Measurements from ENCODE around the gene JARID2.
"Not testable (repeated sequence)": the region's sequence is repeated elsewhere in the genome, so short reads cannot be mapped to it uniquely, and the experiment has no call there.

The JARID2 gene

GRCh38 chr6:15317934-15318902, 72.3 kb downstream of the JARID2 start:
- no peaks in the 10 kb centered on the region for H3K27me3 ChIP-seq (ENCODE audit: control insufficient read depth, insufficient read depth, low read length)
- H3K27ac ChIP-seq (ENCODE audit: low read depth, low read length), result no peak overlapping the region
- no peaks in the 10 kb centered on the region for H3K36me3 ChIP-seq (ENCODE audit: control insufficient read depth, insufficient read depth, low read length)
- H3K9ac ChIP-seq (ENCODE audit: low read length), result no peak overlapping the region
- no peak overlapping the region for H3K4me3 ChIP-seq (ENCODE audit: low read length)
- peaks cover 2% of the 10 kb centered on the region for H3K4me1 ChIP-seq (ENCODE audit: control insufficient read depth, insufficient read depth, low read length)

DNA sequence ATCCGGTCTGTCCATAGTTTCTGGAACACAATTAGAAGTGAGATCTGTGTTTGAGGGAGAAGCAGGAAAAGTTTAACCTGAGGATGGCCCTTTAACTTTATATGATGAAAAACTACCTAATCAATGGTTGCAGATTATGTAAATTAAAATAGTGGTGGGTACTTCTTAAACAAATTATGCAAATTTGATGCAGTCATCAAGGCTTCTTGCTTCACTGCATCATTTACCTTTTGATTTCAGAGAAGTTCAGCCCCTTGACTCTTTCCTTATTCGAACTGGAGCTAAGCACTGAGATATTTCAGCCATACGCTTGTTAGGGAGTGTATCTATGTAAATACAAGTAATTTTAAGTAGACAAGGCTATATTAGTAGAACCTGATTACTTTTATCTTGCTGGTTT, 73.8 kb downstream of the JARID2 start:
- Histone ChIP-seq H3K36me3 (ENCODE audit: control insufficient read depth, insufficient read depth, low read length) (no peaks in the 10 kb centered on the region), H3K9ac (ENCODE audit: low read length) (no peak overlapping the region), H3K4me3 (ENCODE audit: low read length) (no peak overlapping the region), H3K27me3 (ENCODE audit: control insufficient read depth, insufficient read depth, low read length) (no peaks in the 10 kb centered on the region), H3K4me1 (ENCODE audit: control insufficient read depth, insufficient read depth, low read length) (no peaks in the 10 kb centered on the region), H3K27ac (ENCODE audit: low read depth, low read length) (no peak overlapping the region)

- H3K4me3 ChIP-seq (ENCODE audit: low read length), result no peak overlapping the region
- H3K27ac ChIP-seq (ENCODE audit: low read depth, low read length), result no peak overlapping the region
- no peak overlapping the region for H3K9ac ChIP-seq (ENCODE audit: low read length)
- H3K27me3 ChIP-seq (ENCODE audit: control insufficient read depth, insufficient read depth, low read length), result no peaks in the 10 kb centered on the region
- H3K36me3 ChIP-seq (ENCODE audit: control insufficient read depth, insufficient read depth, low read length), result no peaks in the 10 kb centered on the region
- H3K4me1 ChIP-seq (ENCODE audit: control insufficient read depth, insufficient read depth, low read length), result no peaks in the 10 kb centered on the region
These were observed 74.8 kb downstream of the JARID2 start for GRCh38 chr6:15320693-15321092.

DNA sequence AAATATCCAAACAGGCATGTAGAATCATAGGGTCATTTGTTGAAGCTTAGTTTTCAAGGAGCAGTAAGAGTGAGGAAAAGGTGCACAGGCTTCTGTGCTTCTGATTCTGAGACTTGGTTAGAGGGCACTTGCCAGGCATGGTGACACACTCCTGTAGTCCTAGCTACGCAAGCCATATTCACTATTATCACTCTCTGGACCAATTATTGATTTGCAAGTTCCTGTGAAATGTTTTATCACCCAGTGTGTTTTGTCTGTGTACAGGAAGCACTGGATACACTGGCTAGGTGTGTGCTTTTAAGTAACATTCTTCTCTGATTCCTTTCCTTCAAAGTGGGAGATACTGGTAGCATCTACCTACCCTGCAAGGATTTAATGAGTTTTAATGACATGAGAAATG, 76.3 kb downstream of the JARID2 start:
- H3K36me3 ChIP-seq (ENCODE audit: control insufficient read depth, insufficient read depth, low read length), result no peaks in the 10 kb centered on the region
- no peak overlapping the region for H3K9ac ChIP-seq (ENCODE audit: low read length)
- no peaks in the 10 kb centered on the region for H3K4me1 ChIP-seq (ENCODE audit: control insufficient read depth, insufficient read depth, low read length)
- H3K27ac ChIP-seq (ENCODE audit: low read depth, low read length), result no peak overlapping the region
- no peak overlapping the region for H3K4me3 ChIP-seq (ENCODE audit: low read length)
- no peaks in the 10 kb centered on the region for H3K27me3 ChIP-seq (ENCODE audit: control insufficient read depth, insufficient read depth, low read length)

DNA sequence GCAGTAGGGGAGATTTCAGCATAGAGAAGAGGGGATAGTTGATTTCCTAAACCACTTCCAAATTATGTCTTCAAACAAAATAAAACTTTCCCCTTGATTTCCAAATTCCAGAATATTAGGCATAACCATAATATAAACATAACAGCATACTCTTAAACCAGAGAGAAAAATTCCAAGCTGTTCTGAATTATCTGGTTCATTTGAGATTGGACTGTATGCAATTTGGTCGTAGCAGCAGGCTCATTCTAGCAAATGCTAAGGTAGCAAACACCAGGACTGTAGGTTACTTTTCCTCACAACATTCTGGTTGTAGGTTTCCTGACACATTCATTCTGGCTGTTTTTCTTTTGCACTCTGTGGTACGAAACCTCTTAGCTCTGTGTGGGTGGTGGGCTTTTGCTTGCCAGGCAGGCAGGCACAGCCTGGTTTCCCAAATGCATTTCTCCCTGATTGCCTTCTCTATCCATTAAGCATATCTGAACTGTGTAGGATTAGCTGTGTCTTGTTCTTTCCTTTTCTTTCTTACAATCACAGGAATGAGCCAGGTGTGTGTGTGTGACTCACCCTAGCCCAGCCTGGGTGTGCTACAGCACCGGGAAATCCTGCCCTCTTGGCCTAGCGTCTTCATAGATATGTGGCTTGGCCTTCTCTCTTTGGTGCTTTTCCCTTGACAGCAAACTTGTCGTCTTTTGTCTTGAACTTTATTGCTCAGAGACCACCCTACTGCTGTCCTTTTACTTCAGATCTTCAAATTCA, 77.1 kb downstream of the JARID2 start:
- no peak overlapping the region for H3K9ac ChIP-seq (ENCODE audit: low read length)
- H3K4me1 ChIP-seq (ENCODE audit: control insufficient read depth, insufficient read depth, low read length), result no peaks in the 10 kb centered on the region
- H3K27ac ChIP-seq (ENCODE audit: low read depth, low read length), result no peak overlapping the region
- no peaks in the 10 kb centered on the region for H3K36me3 ChIP-seq (ENCODE audit: control insufficient read depth, insufficient read depth, low read length)
- H3K4me3 ChIP-seq (ENCODE audit: low read length), result no peak overlapping the region
- no peaks in the 10 kb centered on the region for H3K27me3 ChIP-seq (ENCODE audit: control insufficient read depth, insufficient read depth, low read length)

- H3K36me3 ChIP-seq (ENCODE audit: control insufficient read depth, insufficient read depth, low read length); H3K9ac ChIP-seq (ENCODE audit: low read length); H3K4me3 ChIP-seq (ENCODE audit: low read length); H3K27ac ChIP-seq (ENCODE audit: low read depth, low read length); H3K4me1 ChIP-seq (ENCODE audit: control insufficient read depth, insufficient read depth, low read length); H3K27me3 ChIP-seq (ENCODE audit: control insufficient read depth, insufficient read depth, low read length): not testable (repeated sequence)
These were observed 77.7 kb downstream of the JARID2 start for GRCh38 chr6:15323611-15324010.

DNA sequence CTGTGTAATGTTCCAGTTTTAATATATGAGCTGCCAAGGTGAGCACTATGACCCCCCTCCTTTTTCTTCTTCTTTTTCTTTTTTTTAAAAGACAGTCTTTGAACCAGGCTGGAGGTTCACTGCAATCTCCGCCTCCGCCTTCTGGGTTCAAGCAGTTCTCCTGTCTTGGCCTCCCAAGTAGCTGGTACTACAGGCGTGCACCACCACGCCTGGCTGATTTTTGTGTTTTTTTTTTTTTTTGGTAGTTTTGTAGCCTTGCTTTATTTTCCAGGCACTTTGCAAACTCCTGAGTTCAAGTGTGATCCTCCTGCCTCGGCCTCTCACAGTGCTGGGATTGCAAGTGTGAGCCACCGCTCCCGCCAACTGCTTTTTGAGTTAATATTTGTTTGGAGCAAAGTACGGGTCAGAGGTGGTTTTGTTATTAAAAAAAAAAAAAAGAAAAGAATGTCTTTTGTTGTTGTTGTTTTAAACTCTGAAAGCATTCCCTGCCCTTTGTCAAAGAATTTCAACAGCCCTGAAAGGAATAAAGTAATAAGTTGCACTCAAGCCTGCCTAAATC, 78.6 kb downstream of the JARID2 start:
- no peak overlapping the region for H3K4me3 ChIP-seq (ENCODE audit: low read length)
- H3K27ac ChIP-seq (ENCODE audit: low read depth, low read length), result no peak overlapping the region
- H3K9ac ChIP-seq (ENCODE audit: low read length), result no peak overlapping the region
- H3K27me3 ChIP-seq (ENCODE audit: control insufficient read depth, insufficient read depth, low read length), result no peaks in the 10 kb centered on the region
- no peaks in the 10 kb centered on the region for H3K36me3 ChIP-seq (ENCODE audit: control insufficient read depth, insufficient read depth, low read length)
- peaks cover 2% of the 10 kb centered on the region for H3K4me1 ChIP-seq (ENCODE audit: control insufficient read depth, insufficient read depth, low read length)

DNA sequence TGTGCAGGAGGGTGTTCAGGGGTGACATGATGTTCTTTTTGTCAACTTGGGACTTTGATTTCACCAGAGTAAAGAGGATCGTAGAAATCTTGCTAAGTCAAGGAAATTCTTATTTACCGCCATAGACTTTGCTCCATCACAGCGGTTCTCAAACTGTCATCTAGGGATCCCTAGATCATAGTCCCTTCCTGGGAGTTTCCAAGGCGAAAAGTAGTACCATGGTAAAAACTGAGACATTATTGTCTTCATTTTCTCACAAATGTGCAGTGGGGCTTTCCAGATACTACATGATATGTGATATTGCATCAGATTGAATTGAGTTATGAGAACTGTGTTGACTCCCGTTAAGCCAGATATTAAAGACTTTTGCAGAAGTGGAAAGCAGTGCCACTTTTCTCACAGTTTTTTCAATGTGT, 79.7 kb downstream of the JARID2 start:
- H3K36me3 ChIP-seq (ENCODE audit: control insufficient read depth, insufficient read depth, low read length), result no peaks in the 10 kb centered on the region
- no peak overlapping the region for H3K4me3 ChIP-seq (ENCODE audit: low read length)
- no peak overlapping the region for H3K27ac ChIP-seq (ENCODE audit: low read depth, low read length)
- H3K9ac ChIP-seq (ENCODE audit: low read length), result no peak overlapping the region
- no peaks in the 10 kb centered on the region for H3K27me3 ChIP-seq (ENCODE audit: control insufficient read depth, insufficient read depth, low read length)
- H3K4me1 ChIP-seq (ENCODE audit: control insufficient read depth, insufficient read depth, low read length), result peaks cover 3% of the 10 kb centered on the region

DNA sequence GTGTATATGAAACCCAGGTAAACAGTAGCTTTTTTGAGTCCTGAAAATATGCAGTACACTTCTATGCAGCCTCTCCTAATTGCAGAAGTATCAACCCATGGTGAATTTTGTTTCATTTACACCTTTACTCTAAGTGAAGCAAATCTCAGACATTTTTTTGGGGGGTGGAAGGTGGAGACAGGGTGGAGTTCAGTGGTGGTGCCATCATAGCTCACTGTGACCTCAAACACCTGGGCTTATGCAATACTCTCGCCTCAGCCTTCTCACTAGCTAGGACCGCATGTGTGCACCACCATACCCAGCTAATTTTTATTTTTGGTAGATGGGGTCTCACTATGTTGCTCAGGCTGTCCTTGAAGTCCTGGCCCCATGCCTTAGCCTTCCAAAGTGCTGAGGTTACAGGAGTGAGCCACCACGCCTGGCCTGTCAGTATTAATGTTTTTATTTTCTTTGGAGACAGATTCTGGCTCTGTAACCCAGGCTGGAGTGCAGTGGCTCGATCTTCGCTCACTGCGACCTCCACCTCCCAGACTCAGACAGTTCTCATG, 80.3 kb downstream of the JARID2 start:
- Histone ChIP-seq H3K27ac (ENCODE audit: low read depth, low read length) (no peak overlapping the region), H3K4me1 (ENCODE audit: control insufficient read depth, insufficient read depth, low read length) (peaks cover 3% of the 10 kb centered on the region), H3K9ac (ENCODE audit: low read length) (no peak overlapping the region), H3K4me3 (ENCODE audit: low read length) (no peak overlapping the region), H3K27me3 (ENCODE audit: control insufficient read depth, insufficient read depth, low read length) (no peaks in the 10 kb centered on the region), H3K36me3 (ENCODE audit: control insufficient read depth, insufficient read depth, low read length) (no peaks in the 10 kb centered on the region)

GRCh38 chr6:15327271-15327670, 81.4 kb downstream of the JARID2 start:
- no peaks in the 10 kb centered on the region for H3K27me3 ChIP-seq (ENCODE audit: control insufficient read depth, insufficient read depth, low read length)
- H3K27ac ChIP-seq (ENCODE audit: low read depth, low read length), result no peak overlapping the region
- no peaks in the 10 kb centered on the region for H3K36me3 ChIP-seq (ENCODE audit: control insufficient read depth, insufficient read depth, low read length)
- no peak overlapping the region for H3K9ac ChIP-seq (ENCODE audit: low read length)
- peaks cover 5% of the 10 kb centered on the region for H3K4me1 ChIP-seq (ENCODE audit: control insufficient read depth, insufficient read depth, low read length)
- H3K4me3 ChIP-seq (ENCODE audit: low read length), result no peak overlapping the region

DNA sequence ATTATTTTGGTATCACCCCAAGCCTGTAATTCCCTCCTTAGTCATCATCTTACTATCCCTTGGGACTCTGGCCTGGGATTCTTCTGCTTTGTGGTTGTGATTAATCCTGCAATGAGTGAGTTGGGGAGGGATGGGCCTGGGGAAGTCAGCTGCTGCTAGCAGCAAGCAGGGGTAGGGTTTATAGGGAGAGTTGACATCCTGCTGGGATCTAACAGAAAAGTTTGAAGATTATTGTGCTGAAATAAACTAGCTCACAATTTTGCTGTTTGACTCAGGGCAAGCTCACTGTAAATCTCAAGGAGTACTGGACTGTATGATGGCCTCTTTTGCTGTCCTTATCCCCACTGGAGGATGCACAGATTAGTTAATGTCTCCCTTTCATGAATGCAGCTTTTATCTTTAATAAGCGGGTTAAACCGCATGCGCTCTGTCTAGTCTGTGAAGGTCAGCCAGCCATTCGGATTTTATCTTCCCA, 83.4 kb downstream of the JARID2 start:
- Histone ChIP-seq H3K27me3 (ENCODE audit: control insufficient read depth, insufficient read depth, low read length) (no peaks in the 10 kb centered on the region), H3K27ac (ENCODE audit: low read depth, low read length) (no peak overlapping the region), H3K36me3 (ENCODE audit: control insufficient read depth, insufficient read depth, low read length) (no peaks in the 10 kb centered on the region), H3K4me1 (ENCODE audit: control insufficient read depth, insufficient read depth, low read length) (peaks cover 5% of the 10 kb centered on the region), H3K4me3 (ENCODE audit: low read length) (no peak overlapping the region), H3K9ac (ENCODE audit: low read length) (no peak overlapping the region)
